Colonic mucosa (tissue), 4 donors: ENCODE data around the gene MSI2. TPM values are rescaled to one million over a fixed set of nuclear protein-coding genes. Genes with fewer than 3 reads are reported as not detected.

Source experiments
- DNase-seq: peaks from one replicate; pipeline ENCODE4 v3.0.0-alpha.2; 2020
- H3K27ac ChIP-seq: fragments of 200-600 bp; one replicate; pipeline ENCODE4 v1.8.0; 2021
- H3K27me3 ChIP-seq: fragments of 200-600 bp; one replicate; pipeline ENCODE4 v1.8.0; 2021
- H3K36me3 ChIP-seq: fragments of 200-600 bp; one replicate; pipeline ENCODE4 v1.8.0; 2021
- H3K4me1 ChIP-seq: fragments of 200-600 bp; one replicate; pipeline ENCODE4 v1.8.0; 2021; ENCODE audit warnings: mild to moderate bottlenecking
- H3K4me3 ChIP-seq: fragments of 200-600 bp; one replicate; pipeline ENCODE4 v1.8.0; 2021
- H3K9ac ChIP-seq, 2 donors: one replicate each; pipeline ENCODE4 v1.7.0; 2013; ENCODE audit warnings: control low read depth in 2 of 2, low read depth in 2 of 2, low read length in 2 of 2
- H3K9me3 ChIP-seq: fragments of 200-600 bp; one replicate; pipeline ENCODE4 v1.8.0; 2021
- CTCF ChIP-seq: fragments of 200-600 bp; IDR thresholded peaks from one replicate; pipeline ENCODE4 v1.8.0; 2022; ENCODE audit warnings: antibody characterized with exemption, mild to moderate bottlenecking
- intact Hi-C: fragments of 100-400 bp; cut with DNase I; formaldehyde crosslinking; loops from one replicate; pipeline ENCODE4 v1.14.1; 2022
- total RNA-seq, 2 donors: library from RNA; stranded (reverse); fragmentation: NEBNext Ultra II Directional in 1 of 2; extraction: Animal tissue kit (Norgen Biotek cat#: 25700) in 1 of 2; gene quantifications; one replicate each; pipeline ENCODE4 v1.2.1, GENCODE V29; 2021
- donor health status: healthy.
- donor health status: DM: no; HTN: no; CAD: no.
- donor health status: DM: no; HTN: no; CAD: no.

MSI2 gene
- total RNA-seq, 2 donors from 2014 or later, result 61.6 to 75.4 TPM

GRCh38 chr17:57281887-57282286 is 25.6 kb downstream of the MSI2 start:
- no peak overlapping the region for H3K4me3 ChIP-seq
- no peak for DNase-seq
- intact Hi-C loops, result no loop called here
- H3K9me3 ChIP-seq, result no peaks in the 10 kb centered on the region
- H3K27me3 ChIP-seq, result no peaks in the 10 kb centered on the region
- H3K36me3 ChIP-seq, result no peaks in the 10 kb centered on the region
- no peak for TF ChIP-seq CTCF
- H3K9ac ChIP-seq, result no peak overlapping the region
- H3K4me1 ChIP-seq, result no peaks in the 10 kb centered on the region
- H3K27ac ChIP-seq, result no peak overlapping the region

DNA sequence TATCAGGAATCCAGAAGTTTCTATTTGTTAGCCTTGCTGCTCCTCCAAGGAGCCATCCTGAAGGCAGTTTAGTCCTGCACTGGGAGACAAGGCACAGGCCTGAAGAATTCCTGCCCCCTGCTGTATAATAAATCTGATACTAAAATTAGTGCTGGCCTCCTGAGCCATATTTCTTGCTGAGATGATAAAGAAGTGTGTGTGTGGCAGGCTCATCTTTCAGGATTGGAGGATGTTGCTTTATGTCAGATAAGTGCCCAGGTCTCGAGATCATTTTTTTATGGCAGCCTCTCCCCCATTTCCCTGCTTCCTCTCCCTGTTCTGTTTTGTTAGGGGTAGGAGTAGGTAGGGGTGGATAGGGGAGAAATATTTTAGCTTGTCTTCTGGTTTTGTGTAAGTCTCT is 26.0 kb downstream of the MSI2 start:
- intact Hi-C loops, result no loop called here
- TF ChIP-seq CTCF, result no peak
- Histone ChIP-seq H3K4me3 (no peak overlapping the region), H3K27ac (no peak overlapping the region), H3K9ac (no peak overlapping the region), H3K9me3 (no peaks in the 10 kb centered on the region), H3K4me1 (no peaks in the 10 kb centered on the region), H3K27me3 (no peaks in the 10 kb centered on the region), H3K36me3 (no peaks in the 10 kb centered on the region)
- no peak for DNase-seq

- H3K36me3 ChIP-seq, result no peaks in the 10 kb centered on the region
- H3K9ac ChIP-seq, result no peak overlapping the region
- no peaks in the 10 kb centered on the region for H3K27me3 ChIP-seq
- H3K9me3 ChIP-seq, result no peaks in the 10 kb centered on the region
- intact Hi-C loops, result no loop called here
- DNase-seq, result no peak
- H3K4me1 ChIP-seq, result no peaks in the 10 kb centered on the region
- H3K4me3 ChIP-seq, result no peak overlapping the region
- no peak for TF ChIP-seq CTCF
- no peak overlapping the region for H3K27ac ChIP-seq
Observed at GRCh38 chr17:57283203-57283971, 27.1 kb downstream of the MSI2 start.

DNA sequence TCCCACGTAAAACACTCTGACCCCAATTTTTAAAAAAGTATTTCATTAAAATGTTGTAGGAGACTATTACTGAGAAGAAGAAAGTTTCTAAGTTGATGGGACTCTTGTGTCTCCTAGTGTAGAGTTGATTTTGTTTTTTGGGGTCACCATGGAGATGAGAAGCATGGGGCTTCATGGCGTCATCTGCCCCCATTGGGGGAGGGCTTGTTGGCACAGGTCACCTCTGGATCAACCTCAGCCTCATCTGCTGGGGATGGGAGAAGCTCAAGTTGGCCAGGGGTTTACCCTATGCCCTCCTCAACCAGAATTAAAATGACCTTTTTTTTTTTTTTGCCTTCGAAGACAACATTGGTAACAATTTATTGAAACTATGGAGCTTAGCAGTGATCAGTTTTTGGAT is 28.3 kb downstream of the MSI2 start:
- no peak overlapping the region for H3K9ac ChIP-seq
- no peak overlapping the region for H3K4me3 ChIP-seq
- H3K4me1 ChIP-seq, result no peaks in the 10 kb centered on the region
- no peak for TF ChIP-seq CTCF
- DNase-seq, result no peak
- H3K27ac ChIP-seq, result no peak overlapping the region
- H3K9me3 ChIP-seq, result no peaks in the 10 kb centered on the region
- intact Hi-C loops, result no loop called here
- H3K27me3 ChIP-seq, result no peaks in the 10 kb centered on the region
- no peaks in the 10 kb centered on the region for H3K36me3 ChIP-seq

DNA sequence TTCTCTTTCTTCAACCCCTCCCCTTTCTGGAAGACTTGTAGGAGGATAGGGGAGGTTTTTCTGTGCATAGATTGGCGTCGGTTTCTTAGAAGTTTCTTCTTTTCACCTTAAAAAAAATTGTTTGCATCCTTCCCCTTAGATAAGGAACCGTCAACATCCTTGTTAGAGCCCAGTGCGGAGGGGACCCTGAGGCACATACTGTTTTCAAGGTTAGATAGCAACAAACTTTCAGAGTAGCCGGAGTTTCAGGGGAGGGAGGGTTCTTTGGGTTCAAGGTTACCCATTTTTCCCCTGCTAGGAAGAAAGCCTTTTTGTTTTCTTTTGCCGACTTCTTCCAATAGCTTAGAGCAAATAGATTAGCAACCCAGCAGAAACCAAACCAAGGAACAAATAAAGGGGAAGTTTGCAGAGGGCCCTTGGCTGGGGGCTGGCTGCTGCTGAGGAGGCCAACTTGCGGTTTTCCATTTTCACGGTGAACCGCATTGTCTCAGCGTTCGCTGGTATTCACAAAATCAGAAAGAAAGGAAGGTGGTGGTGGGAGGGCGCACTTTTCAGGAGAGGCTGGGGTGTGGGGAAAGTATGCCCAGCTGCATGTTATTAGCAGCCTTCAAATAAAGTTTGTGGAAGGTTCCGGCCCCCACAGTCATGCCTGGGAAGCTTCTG is 28.8 kb downstream of the MSI2 start:
- H3K9ac ChIP-seq, result no peak overlapping the region
- H3K4me1 ChIP-seq, result no peaks in the 10 kb centered on the region
- no peaks in the 10 kb centered on the region for H3K27me3 ChIP-seq
- no peak overlapping the region for H3K4me3 ChIP-seq
- no peaks in the 10 kb centered on the region for H3K36me3 ChIP-seq
- intact Hi-C loops, result no loop called here
- DNase-seq, result no peak
- no peaks in the 10 kb centered on the region for H3K9me3 ChIP-seq
- no peak for TF ChIP-seq CTCF
- H3K27ac ChIP-seq, result no peak overlapping the region
